Measurements from ENCODE around the gene CLDN6.

The CLDN6 gene

GRCh38 chr16:2983706-2984136, 34.3 kb downstream of the CLDN6 start:
- DNase-seq, result peak; percentile 84

GRCh38 chr16:2982402-2982801, 35.6 kb downstream of the CLDN6 start:
- DNase-seq, result no peak

GRCh38 chr16:2981899-2982250, 36.1 kb downstream of the CLDN6 start:
- DNase-seq, result no peak

- DNase-seq, result no peak
Observed at GRCh38 chr16:2981177-2981898, 36.6 kb downstream of the CLDN6 start.

- DNase-seq, result peak; percentile 90
Observed at GRCh38 chr16:2980227-2981176, 37.5 kb downstream of the CLDN6 start, which contains the start of gene PKMYT1. PKMYT1 (minus strand) TSS chr16:2980446; CDS start chr16:2979657, 789 bp downstream.

- DNase-seq, result no peak
Observed at GRCh38 chr16:2979669-2980226, 38.2 kb downstream of the CLDN6 start.

- peak; percentile 91 for DNase-seq
Observed at GRCh38 chr16:2977440-2977839, 40.5 kb downstream of the CLDN6 start.

- DNase-seq, result no peak
Observed at GRCh38 chr16:2976673-2977072, 41.3 kb downstream of the CLDN6 start.

- no peak for DNase-seq
Observed at GRCh38 chr16:2976201-2976600, 41.8 kb downstream of the CLDN6 start.

GRCh38 chr16:2975161-2975795, 42.7 kb downstream of the CLDN6 start:
- no peak for DNase-seq

GRCh38 chr16:2974319-2975056, 43.5 kb downstream of the CLDN6 start:
- DNase-seq, result no peak

GRCh38 chr16:2973605-2974318, 44.2 kb downstream of the CLDN6 start:
- DNase-seq, result no peak

GRCh38 chr16:2973093-2973492, 44.9 kb downstream of the CLDN6 start:
- no peak for DNase-seq

GRCh38 chr16:2971985-2972784, 45.8 kb downstream of the CLDN6 start:
- peak; percentile 80 for DNase-seq

- DNase-seq, result no peak
Observed at GRCh38 chr16:2971134-2971984, 46.6 kb downstream of the CLDN6 start.

- no peak for DNase-seq
Observed at GRCh38 chr16:2970563-2970962, 47.4 kb downstream of the CLDN6 start.

GRCh38 chr16:2969545-2970521, 48.1 kb downstream of the CLDN6 start:
- DNase-seq, result peak; percentile 70

- DNase-seq, result peak; percentile 92
Observed at GRCh38 chr16:2968738-2969544, 49.0 kb downstream of the CLDN6 start, which contains the start of gene PAQR4. PAQR4 (plus strand) TSS chr16:2969348; CDS start chr16:2969675, 327 bp downstream.
